K562 (cell line): ENCODE data around the gene VPREB1. TPM values are rescaled to one million over a fixed set of nuclear protein-coding genes. Genes with fewer than 3 reads are reported as not detected.
A peak's percentile ranks its signal among the peaks of the same experiment; 100 is the strongest.

Experiments
- ATAC-seq: fragments of 200-7000 bp; cut with Tn5 transposase; 3 replicates; pipeline ENCODE4 v1.9.1; 2020; ENCODE audit warnings: moderate library complexity
- BruUV-seq: library from RNA; stranded (reverse); fragments of 400-500 nt; replicated peaks from 2 replicates; lab custom pipeline; 2021; lab: Mats Ljungman, UMichigan
- CTCF ChIA-PET: fragments of 300-600 bp; formaldehyde crosslinking; extraction: SDS; loops from one replicate; lab custom pipeline; 2021; ENCODE audit warnings: low intra/inter-chr PET ratio; lab: Yijun Ruan, JAX
- POLR2A ChIA-PET: fragments of 300-600, 350-650 bp; sonication (Branson Sonifier 250); formaldehyde crosslinking; extraction: SDS; loops from one replicate; lab custom pipeline; 2021; ENCODE audit warnings: antibody characterized with exemption, inconsistent platforms; lab: Yijun Ruan, JAX
- DNase-seq, 4 experiments: peaks; one replicate each; pipeline versions ENCODE4 v3.0.0 to v3.0.0-alpha.2; 2011 to 2018; ENCODE audit warnings: low spot score in 3 of 4, mixed read lengths in 3 of 4; ENCODE audit errors: extremely low read depth in 1 of 4
- FAIRE-seq: peaks from 2 replicates; lab custom pipeline; 2011; peaks lifted over from hg19 to GRCh38; lab: Jason Lieb, UNC
- H2AFZ ChIP-seq: 2 replicates; pipeline ENCODE4 v1.6.0; 2011; ENCODE audit warnings: low read depth, low read length, control low read depth, inconsistent platforms
- H3K27ac ChIP-seq: fragments of 200-600 bp; 3 replicates; pipeline ENCODE4 v1.8.0; 2011; ENCODE audit warnings: low read depth, mild to moderate bottlenecking, control low read depth, inconsistent platforms, low read length, moderate library complexity, mixed read lengths; ENCODE audit errors: extremely low read depth
- H3K27me3 ChIP-seq, 2 experiments: fragments of 300-600 bp in 1 of 2; 2 replicates in 1 of 2; 3 replicates in 1 of 2; pipeline versions ENCODE4 v1.6.0 to v1.8.0; 2011; ENCODE audit warnings: inconsistent platforms in 2 of 2, low read length in 2 of 2, mild to moderate bottlenecking in 1 of 2, mixed read lengths in 1 of 2, moderate library complexity in 1 of 2; ENCODE audit not compliant: control insufficient read depth in 2 of 2, insufficient read depth in 2 of 2
- H3K36me3 ChIP-seq: fragments of 300-600 bp; 3 replicates; pipeline ENCODE4 v1.8.0; 2011; ENCODE audit warnings: mild to moderate bottlenecking, low read length, inconsistent platforms; ENCODE audit not compliant: control insufficient read depth, insufficient read depth
- H3K4me1 ChIP-seq, 2 experiments: fragments of 200-600 bp in 1 of 2; replicated peaks in 1 of 2; 2 replicates in 1 of 2; 3 replicates in 1 of 2; pipeline versions ENCODE4 v1.5.1 to v1.8.0; 2011; ENCODE audit warnings: inconsistent platforms in 2 of 2, low read length in 2 of 2, mild to moderate bottlenecking in 1 of 2, mixed read lengths in 1 of 2, moderate library complexity in 1 of 2; ENCODE audit not compliant: control insufficient read depth in 2 of 2, insufficient read depth in 2 of 2
- H3K4me2 ChIP-seq: 2 replicates; pipeline ENCODE4 v1.6.1; 2011; ENCODE audit warnings: low read length, control low read depth, inconsistent platforms, mixed read lengths; ENCODE audit not compliant: insufficient read depth
- H3K4me3 ChIP-seq: fragments of 200-600 bp; sonication (generic), shearing (Covaris generic); 2 replicates; pipeline ENCODE4 v1.5.1; 2016; ENCODE audit warnings: control low read depth, inconsistent platforms
- H3K79me2 ChIP-seq: fragments of 200-600 bp; 3 replicates; pipeline ENCODE4 v1.8.0; 2011; ENCODE audit warnings: low read length, inconsistent platforms; ENCODE audit not compliant: control insufficient read depth, insufficient read depth
- H3K9ac ChIP-seq, 2 experiments: 2 replicates each; pipeline versions ENCODE4 v1.6.0 to v1.6.1; 2011; ENCODE audit warnings: low read depth in 2 of 2, low read length in 2 of 2, control low read depth in 1 of 2, inconsistent platforms in 1 of 2, mild to moderate bottlenecking in 1 of 2, mixed read lengths in 1 of 2; ENCODE audit not compliant: insufficient read depth in 1 of 2
- H3K9me1 ChIP-seq: one replicate; pipeline ENCODE4 v1.6.0; 2011; ENCODE audit warnings: inconsistent platforms, mild to moderate bottlenecking, low read length, moderate library complexity; ENCODE audit not compliant: control insufficient read depth, insufficient read depth
- H3K9me3 ChIP-seq: replicated peaks from 2 replicates; pipeline ENCODE4 v1.5.1; 2011; ENCODE audit warnings: low read depth, low read length, inconsistent platforms; ENCODE audit not compliant: control insufficient read depth, insufficient read depth
- H4K20me1 ChIP-seq: replicated peaks from 2 replicates; pipeline ENCODE4 v1.6.1; 2011; ENCODE audit warnings: low read length, inconsistent platforms, mixed read lengths; ENCODE audit not compliant: control insufficient read depth, insufficient read depth
- BRCA1 ChIP-seq, 2 experiments: fragments of 450-650 bp in 1 of 2; sonication (generic) in 1 of 2; formaldehyde crosslinking in 1 of 2; IDR thresholded peaks; 2 replicates each; pipeline versions ENCODE4 v1.5.0 to v1.6.1; 2017 to 2020; ENCODE audit warnings: mild to moderate bottlenecking in 1 of 2, missing genetic modification reagents in 1 of 2
- CREB3L1 ChIP-seq: fragments of 450-650 bp; IDR thresholded peaks from 2 replicates; pipeline ENCODE4 v1.6.1; 2014; ENCODE audit warnings: low read depth, mild to moderate bottlenecking, moderate library complexity, borderline replicate concordance
- KHSRP ChIP-seq: fragments of 450-650 bp; IDR thresholded peaks from 2 replicates; pipeline ENCODE4 v1.6.1; 2017
- KLF1 ChIP-seq: fragments of 450-650 bp; IDR thresholded peaks from 2 replicates; pipeline ENCODE4 v1.6.1; 2016; ENCODE audit warnings: missing genetic modification characterization, missing compliant biosample characterization
- NR2C2 ChIP-seq, 2 experiments: fragments of 200-800 bp in 1 of 2; sonication (Bioruptor generic) in 1 of 2; sonication (generic) in 1 of 2; formaldehyde crosslinking in 1 of 2; IDR thresholded peaks; 2 replicates each; pipeline versions ENCODE4 v1.6.1 to v1.8.0; 2016 to 2022; ENCODE audit warnings: mild to moderate bottlenecking in 1 of 2, missing compliant biosample characterization in 1 of 2, missing genetic modification characterization in 1 of 2, missing genetic modification reagents in 1 of 2
- TCF7 ChIP-seq: sonication (generic); IDR thresholded peaks from 2 replicates; pipeline ENCODE4 v1.6.1; 2016; ENCODE audit warnings: antibody characterized with exemption, borderline replicate concordance
- ZBTB40 ChIP-seq, 2 experiments: fragments of 450-650 bp in 1 of 2; sonication (generic) in 1 of 2; formaldehyde crosslinking in 1 of 2; IDR thresholded peaks; 2 replicates each; pipeline versions ENCODE4 v1.7.1 to v1.9.0; 2016 to 2022; ENCODE audit warnings: inconsistent platforms in 1 of 2, mild to moderate bottlenecking in 1 of 2, missing genetic modification reagents in 1 of 2
- ZNF121 ChIP-seq: sonication (generic); formaldehyde crosslinking; conservative IDR thresholded peaks from 2 replicates; pipeline ENCODE4 v1.8.0; 2022; ENCODE audit warnings: missing genetic modification reagents
- ZNF668 ChIP-seq: fragments of 250-450 bp; sonication (Bioruptor Pico); IDR thresholded peaks from 2 replicates; pipeline ENCODE4 v1.8.0; 2022; ENCODE audit warnings: mild to moderate bottlenecking, inconsistent platforms
- WGBS: fragments of 100-300 bp; shearing (Covaris generic); methylation state at CpG from one replicate; pipeline ENCODE4 v1.1.6; 2016; ENCODE audit warnings: low coverage, mixed read lengths; ENCODE audit not compliant: insufficient coverage; ENCODE audit errors: missing lambda C conversion rate; 5-methylcytosine and 5-hydroxymethylcytosine counted together
- in situ Hi-C: fragments of 300-500 bp; cut with MboI; formaldehyde crosslinking; loops from 4 replicates; pipeline ENCODE4 v1.15.0; 2018; ENCODE audit warnings: inconsistent platforms, mixed read lengths
- intact Hi-C: fragments of 100-400 bp; cut with micrococcal nuclease; formaldehyde crosslinking; loops from 2 replicates; pipeline ENCODE4 v1.14.2; 2022
- polyA plus RNA-seq, 8 experiments: library from polyadenylated mRNA; depleted of rRNA in 4 of 8; stranded (reverse) in 5 of 8; unstranded in 3 of 8; fragments of >200 nt; fragmentation: Nextera tagmentation in 2 of 8; fragmentation: Illumina TruSeq in 1 of 8; extraction: Ambion mirVana in 2 of 8; extraction: Trizol in 1 of 8; gene quantifications; 2 replicates each; pipeline versions ENCODE4 v1.2.1 to v1.2.3, GENCODE V29; 2011 to 2014; ENCODE audit warnings: inconsistent platforms in 1 of 8, missing spikeins in 1 of 8
- total RNA-seq, 7 experiments: library from RNA; depleted of rRNA in 6 of 7; stranded (reverse); fragments of >200 nt in 6 of 7; fragmentation: Illumina TruSeq in 2 of 7; extraction: Trizol in 2 of 7; gene quantifications; 2 replicates each; pipeline versions ENCODE4 v1.2.1 to v1.2.3, GENCODE V29; 2011 to 2021; ENCODE audit warnings: low replicate concordance in 1 of 7

The VPREB1 gene
- total and polyA plus RNA-seq, 9 of the 15 experiments (the other 6 are each of a cell fraction or from before 2014, with no cell fraction given) = not detected

GRCh38 chr22:22196018-22196533 is 48.5 kb upstream of the VPREB1 start:
- H3K36me3 ChIP-seq = no peaks in the 10 kb centered on the region
- no peak overlapping the region for H3K9ac ChIP-seq
- intact Hi-C loops = loop anchor here (2.0 to 5.0 kb wide), 2 partner anchors 135 to 209 kb away; no protein-coding TSS in a partner anchor
- H3K9me1 ChIP-seq = peaks cover 11% of the 10 kb centered on the region
- WGBS = 4% methylated on average over 11 of the region's 11 CpGs
- no peaks in the 10 kb centered on the region for H3K79me2 ChIP-seq
- no peaks in the 10 kb centered on the region for H3K9me3 ChIP-seq
- ChIA-PET CTCF (interaction anchor here (0.6 to 2.5 kb wide), 24 partner anchors 10 to 981 kb away, joined by 3 to 25 read pairs (median 4); no protein-coding TSS in a partner anchor), POLR2A (interaction anchor here (0.5 to 4.9 kb wide), 25 partner anchors 8 to 689 kb away, joined by 3 to 61 read pairs (median 4); partner anchors contain the start of gene PPM1F)
- peaks cover 0 to 3% of the 10 kb centered on the region in 2 experiments; a peak in 1 of 5 replicates for H3K4me1 ChIP-seq
- peaks cover 16 to 40% of the 10 kb centered on the region in 2 experiments; a peak in 4 of 5 replicates for H3K27me3 ChIP-seq
- H4K20me1 ChIP-seq = peaks cover 34% of the 10 kb centered on the region
- DNase-seq (no peak), ATAC-seq (no peak), FAIRE-seq (no peak)
- no peak overlapping the region for H2AFZ ChIP-seq
- no peak overlapping the region for H3K4me3 ChIP-seq
- no peak overlapping the region for H3K27ac ChIP-seq
- BruUV-seq = no TSS peak
- no peak overlapping the region for H3K4me2 ChIP-seq
- in situ Hi-C loops = no loop called here
- TF ChIP-seq ZBTB40 (IDR thresholded peaks at IDR 0.05) (no peak), ZBTB40 (CRISPR knock-in tag; IDR thresholded peaks at IDR 0.05) (0 out of 2 replicates have a peak, but pooled peaks have one; percentile 36), ZNF121 (CRISPR knock-in tag) (no peak), CREB3L1 (no peak), KHSRP (no peak), TCF7 (no peak), BRCA1 (IDR thresholded peaks at IDR 0.05) (no peak), BRCA1 (CRISPR knock-in tag; IDR thresholded peaks at IDR 0.05) (0 out of 2 replicates have a peak, but pooled peaks have one; percentile 67), ZNF668 (no peak), NR2C2 (CRISPR knock-in tag; IDR thresholded peaks at IDR 0.05) (0 out of 2 replicates have a peak, but pooled peaks have one; percentile 50), NR2C2 (tag; IDR thresholded peaks at IDR 0.05) (no peak), KLF1 (tag) (no peak)
